Fibroblast of peridontal ligament (primary cell): Measurements from ENCODE around the gene ATP9B.
A peak's percentile ranks its signal among the peaks of the same experiment; 100 is the strongest.

Experiments used
- DNase-seq: peaks from one replicate; pipeline ENCODE4 v3.0.0-alpha.2; 2010; ENCODE audit errors: extremely low read depth

Gene ATP9B

GRCh38 chr18:79068937-79069716 is at the start of gene ATP9B:
Gene ATP9B (plus strand): TSS chr18:79069394. CDS start chr18:79069411, 17 bp downstream.
- DNase-seq: peak; percentile 97

- no peak for DNase-seq
Observed at GRCh38 chr18:79019881-79020280, 49.3 kb upstream of the ATP9B start.

DNA sequence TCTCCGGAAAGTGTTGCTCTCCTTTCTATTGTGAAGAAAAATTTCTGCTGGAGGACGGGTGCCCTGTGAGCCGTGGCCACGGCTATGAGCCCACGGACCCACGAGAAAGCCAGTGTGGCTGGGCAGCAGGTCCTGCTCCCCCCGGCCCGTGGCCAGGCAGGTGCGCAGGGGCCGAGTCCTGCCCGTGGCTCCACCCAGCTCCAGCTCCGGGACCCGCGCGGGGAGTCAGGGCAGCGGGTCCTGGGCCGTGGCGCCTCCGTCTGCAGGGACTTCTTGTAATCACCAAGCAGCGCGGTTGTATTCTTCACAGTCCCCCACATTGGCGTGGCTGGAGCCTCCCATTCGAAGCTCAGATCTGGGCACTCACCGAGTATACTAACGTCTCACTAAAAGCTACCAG is 46.6 kb upstream of the ATP9B start:
- no peak for DNase-seq

DNA sequence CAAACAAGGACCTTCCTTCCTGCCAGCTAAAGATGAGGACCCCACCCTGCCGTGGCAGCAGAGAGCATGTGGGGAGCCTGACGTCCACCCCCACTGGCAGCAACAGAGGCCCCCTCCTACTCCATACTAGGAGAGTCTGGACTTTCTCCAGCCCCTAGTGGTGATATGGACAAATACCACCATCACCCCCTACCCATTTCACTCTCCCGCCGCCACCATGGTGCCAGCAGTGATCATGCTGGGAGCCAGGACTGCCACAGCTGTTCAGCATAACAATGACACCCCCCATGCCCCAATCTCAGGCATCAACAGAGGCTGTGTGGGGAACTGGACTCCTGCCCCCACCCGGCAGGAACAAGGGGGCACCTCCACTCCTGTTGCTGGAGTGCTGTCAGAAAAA is 42.7 kb upstream of the ATP9B start:
- no peak for DNase-seq

- DNase-seq: no peak
Observed at GRCh38 chr18:79030680-79031079, 38.5 kb upstream of the ATP9B start.

- no peak for DNase-seq
Observed at GRCh38 chr18:79042276-79042675, 26.9 kb upstream of the ATP9B start.

- DNase-seq: no peak
Observed at GRCh38 chr18:79043288-79043687, 25.9 kb upstream of the ATP9B start.

- DNase-seq: no peak
Observed at GRCh38 chr18:79046522-79046921, 22.7 kb upstream of the ATP9B start.

- DNase-seq: no peak
Observed at GRCh38 chr18:79047556-79048244, 21.5 kb upstream of the ATP9B start.

DNA sequence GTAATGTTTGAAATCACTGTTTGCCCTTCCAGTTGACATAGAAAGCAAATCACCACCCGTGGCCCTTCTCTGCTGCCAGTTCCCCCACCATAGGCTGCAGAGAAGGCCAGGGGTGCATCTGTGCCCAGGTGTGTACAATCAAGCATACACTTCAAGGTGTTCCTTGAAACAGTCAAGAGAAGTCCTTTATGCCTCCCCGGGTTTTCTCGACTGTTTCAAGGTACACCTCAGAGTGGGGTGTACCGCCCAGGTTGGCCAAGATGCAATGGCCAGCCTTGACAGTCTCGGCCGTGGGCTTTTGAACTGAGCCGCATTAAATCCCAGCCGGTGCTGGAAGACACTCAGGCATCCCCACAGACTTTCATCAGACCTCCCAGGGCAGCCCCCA is 21.0 kb upstream of the ATP9B start:
- no peak for DNase-seq

- DNase-seq: no peak
Observed at GRCh38 chr18:79049506-79049905, 19.7 kb upstream of the ATP9B start.

- DNase-seq: no peak
Observed at GRCh38 chr18:79050005-79050404, 19.2 kb upstream of the ATP9B start.

GRCh38 chr18:79056827-79057367 is 12.3 kb upstream of the ATP9B start:
- no peak for DNase-seq

DNA sequence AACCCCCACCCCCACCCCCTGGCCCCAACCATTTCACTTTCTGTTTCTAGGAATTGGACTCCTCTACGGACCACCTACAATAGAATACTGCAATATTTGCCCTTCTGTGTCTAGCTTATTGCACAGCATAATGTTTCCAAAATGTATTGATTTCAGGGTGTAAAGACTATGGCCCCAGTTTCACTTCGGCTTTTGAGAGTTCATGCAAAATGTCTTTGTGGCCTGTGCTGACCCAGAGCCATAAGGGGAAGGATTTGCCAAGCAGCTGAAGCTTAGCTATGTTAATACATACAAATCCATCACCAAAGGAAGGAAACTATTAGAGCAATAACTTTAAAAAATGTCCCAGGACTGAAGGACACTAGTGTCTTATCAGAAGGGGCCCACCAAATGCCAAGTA is 11.2 kb upstream of the ATP9B start:
- DNase-seq: no peak

- no peak for DNase-seq
Observed at GRCh38 chr18:79062806-79063205, 6.4 kb upstream of the ATP9B start.

- DNase-seq: no peak
Observed at GRCh38 chr18:79064228-79064627, 5.0 kb upstream of the ATP9B start.

DNA sequence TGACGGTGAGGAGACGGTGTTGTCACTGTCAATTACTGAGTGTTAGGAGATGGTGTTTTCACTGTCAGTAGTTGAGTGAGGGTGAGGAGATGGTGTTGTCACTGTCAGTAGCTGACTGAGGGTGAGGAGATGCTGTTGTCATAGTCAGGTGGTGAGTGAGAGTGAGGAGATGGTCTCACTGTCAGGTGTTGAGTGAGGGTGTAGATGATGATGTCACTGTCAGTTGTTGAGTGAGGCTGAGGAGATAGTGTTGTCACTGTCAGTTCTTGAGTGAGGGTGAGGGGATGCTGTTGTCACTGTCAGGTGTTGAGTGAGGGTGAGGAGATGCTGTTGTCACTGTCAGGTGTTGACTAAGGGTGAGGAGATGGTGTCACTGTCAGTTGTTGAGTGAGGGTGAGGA is 3.4 kb upstream of the ATP9B start:
- DNase-seq: no peak

- DNase-seq: no peak
Observed at GRCh38 chr18:79067611-79068010, 1.6 kb upstream of the ATP9B start.

DNA sequence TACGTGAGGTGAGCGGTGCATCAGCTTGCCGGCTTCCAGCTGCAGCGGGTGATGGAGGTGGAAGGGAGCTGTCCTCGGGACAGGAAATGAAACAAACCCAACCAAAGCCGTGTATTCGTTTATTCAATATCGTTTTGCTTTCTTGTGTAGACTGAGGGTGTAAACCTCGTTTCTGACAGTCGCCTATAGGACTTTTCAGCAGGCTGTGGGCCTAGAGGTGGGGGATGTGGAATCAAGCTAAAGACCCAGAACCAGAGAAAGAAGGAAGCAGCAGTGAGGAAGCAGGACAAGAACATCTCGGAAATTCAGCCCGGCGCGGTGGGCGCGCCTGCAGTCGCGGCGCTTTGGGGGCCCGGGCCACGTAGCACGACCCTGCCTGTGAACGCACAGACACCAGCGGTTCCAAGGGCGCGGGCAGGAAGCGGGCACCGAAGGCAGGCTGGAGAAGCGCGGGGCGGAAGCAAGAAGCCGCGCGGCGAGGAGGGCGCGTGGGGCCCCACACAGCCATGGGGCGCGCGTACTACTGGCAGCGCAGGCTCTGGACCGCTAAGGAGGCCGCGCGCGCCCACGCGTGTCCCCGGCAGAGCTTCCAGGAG is 755 bp upstream of the ATP9B start:
- peak; percentile 23 for DNase-seq

DNA sequence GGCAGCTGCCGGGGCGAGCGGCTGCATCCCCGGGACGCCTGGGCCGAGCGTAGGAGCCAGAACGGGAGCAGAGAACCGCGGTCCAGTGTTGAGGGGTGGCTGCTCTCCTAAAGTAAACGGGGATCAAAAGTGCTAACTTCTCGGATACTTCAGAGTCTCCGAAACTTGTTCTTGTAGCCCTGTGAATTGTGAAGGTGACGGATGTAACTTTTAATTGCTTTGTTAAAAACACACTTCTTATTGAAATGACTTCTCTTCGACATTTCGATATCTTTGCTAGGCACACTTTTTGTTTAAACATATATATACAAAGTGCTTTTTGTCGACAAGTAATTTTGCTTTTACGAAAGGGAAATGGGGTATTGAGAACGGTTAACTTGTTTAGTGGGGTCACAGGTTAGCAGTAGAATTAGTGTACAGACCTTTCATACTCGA is 540 bp downstream of the ATP9B start:
- DNase-seq: peak; percentile 25

- DNase-seq: no peak
Observed at GRCh38 chr18:79070486-79070885, 1.3 kb downstream of the ATP9B start.

DNA sequence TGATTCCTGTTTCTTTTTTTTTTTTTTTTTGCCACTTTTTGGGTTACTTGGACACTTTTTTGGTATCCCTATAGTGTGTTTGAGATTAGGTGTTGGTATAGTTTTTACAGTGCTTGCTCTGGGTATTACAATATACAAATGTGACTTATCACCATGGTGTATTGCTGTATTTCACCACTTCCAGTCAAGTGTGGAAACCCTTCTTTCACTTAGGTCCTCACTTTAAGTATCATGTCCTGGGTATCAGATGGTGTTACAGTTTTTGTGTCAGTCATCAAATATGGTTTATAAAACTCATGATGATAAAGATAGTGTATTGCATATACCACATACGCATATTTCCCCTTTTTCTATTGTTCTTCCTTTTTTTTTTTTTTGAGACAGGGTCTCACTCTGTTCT is 1.8 kb downstream of the ATP9B start:
- DNase-seq: peak; percentile 3
